Right forelimb (tissue), 1 donor: ENCODE measurements around the gene AGAP3.
A peak's percentile ranks its signal among the peaks of the same experiment; 100 is the strongest.

ENCODE experiments used
- DNase-seq: peaks from one replicate; pipeline ENCODE4 v3.0.0-alpha.2; 2018

Gene AGAP3

DNA sequence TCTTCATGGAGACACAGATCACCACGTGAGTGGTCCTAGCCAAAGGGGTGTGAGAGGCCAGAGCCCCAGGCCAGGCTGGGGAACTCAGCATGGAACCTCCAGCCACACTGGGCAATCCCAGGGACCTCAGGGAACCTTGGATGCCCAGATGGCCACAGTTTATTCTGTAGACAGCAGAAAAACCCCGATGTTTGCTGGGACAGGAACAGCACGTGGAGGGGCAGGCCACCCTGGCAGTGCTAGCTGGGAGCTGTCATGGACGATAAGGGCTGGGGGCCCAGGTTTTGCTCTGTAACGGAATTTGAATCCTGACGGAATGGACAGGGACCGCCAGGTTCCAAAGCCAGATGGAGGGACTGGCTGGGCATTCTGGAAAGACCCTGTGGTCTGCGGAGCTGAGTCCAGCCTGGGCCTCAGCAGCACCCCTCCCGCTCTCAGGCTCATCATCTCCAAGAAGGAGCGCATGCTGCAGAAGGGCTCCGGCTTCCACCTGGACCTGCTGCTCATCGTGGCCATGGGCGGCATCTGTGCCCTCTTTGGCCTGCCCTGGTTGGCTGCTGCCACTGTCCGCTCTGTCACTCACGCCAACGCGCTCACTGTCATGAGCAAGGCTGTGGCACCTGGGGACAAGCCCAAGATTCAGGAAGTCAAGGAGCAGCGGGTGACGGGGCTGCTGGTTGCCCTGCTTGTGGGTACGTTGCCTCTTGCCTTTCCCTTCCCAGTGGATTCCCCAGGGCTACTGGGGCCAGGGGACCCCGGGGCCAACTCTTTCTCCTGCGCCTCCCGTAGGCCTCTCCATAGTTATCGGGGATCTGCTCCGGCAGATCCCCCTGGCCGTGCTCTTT is 11.2 kb upstream of the AGAP3 start:
- no peak for DNase-seq

- DNase-seq = no peak
Observed at GRCh38 chr7:151075662-151075971, 10.7 kb upstream of the AGAP3 start.

DNA sequence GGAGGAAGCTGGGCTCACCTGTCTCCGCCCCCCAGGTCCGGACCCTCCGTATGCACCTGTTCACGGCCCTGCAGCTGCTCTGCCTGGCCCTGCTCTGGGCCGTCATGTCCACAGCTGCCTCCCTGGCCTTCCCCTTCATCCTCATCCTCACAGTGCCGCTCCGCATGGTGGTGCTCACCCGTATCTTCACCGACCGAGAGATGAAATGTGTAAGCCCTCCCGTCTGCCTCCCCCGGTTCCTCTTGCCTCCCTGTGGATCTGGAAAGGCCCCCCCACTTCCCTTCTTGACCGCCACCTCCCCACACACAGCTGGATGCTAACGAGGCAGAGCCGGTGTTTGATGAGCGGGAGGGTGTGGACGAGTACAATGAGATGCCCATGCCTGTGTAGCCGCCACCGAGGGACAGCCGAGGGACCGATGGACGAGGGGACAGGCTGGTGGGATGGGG is 10.3 kb upstream of the AGAP3 start:
- DNase-seq = no peak

DNA sequence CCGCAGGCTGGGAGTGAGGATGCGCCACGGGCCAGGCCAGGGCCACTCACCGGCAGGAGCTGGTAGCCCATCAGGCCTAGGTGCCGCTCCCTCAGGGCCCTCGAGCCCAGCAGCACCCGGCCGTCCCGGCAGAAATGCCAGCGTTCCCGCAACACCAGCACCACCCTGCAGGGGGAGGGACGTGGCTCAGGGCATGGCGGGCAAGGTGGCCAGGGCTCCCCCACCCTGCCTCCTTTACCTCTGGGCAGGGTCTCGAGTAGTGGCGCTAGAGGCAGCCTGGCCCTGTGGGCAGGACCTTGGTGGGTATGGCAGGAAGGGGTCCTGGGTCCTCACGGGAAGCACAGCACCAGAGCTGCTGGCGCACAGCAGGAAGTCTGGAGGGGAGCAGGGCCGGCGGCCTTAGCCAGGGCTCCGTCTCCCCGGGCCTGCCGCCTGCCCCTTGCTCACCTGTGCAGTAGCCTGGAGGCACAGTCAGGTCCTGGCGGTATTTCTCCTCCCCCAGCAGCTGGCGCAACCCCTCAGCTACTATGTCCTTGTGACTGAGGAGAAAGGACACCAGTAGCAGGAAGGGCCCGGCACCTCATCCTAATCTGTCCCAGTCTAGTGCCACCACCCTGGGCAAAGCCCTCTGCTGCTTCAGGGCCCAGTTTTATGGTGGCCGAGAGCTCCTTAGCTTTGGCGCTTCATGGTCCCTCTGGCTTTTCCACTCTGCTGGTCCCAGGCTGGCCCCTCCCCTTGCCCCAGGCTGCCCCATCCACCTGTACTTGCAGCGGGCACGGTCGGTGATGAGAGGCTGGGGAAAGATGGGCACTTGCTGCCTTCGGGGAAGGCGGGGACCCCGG is 9.2 kb upstream of the AGAP3 start:
- no peak for DNase-seq

DNA sequence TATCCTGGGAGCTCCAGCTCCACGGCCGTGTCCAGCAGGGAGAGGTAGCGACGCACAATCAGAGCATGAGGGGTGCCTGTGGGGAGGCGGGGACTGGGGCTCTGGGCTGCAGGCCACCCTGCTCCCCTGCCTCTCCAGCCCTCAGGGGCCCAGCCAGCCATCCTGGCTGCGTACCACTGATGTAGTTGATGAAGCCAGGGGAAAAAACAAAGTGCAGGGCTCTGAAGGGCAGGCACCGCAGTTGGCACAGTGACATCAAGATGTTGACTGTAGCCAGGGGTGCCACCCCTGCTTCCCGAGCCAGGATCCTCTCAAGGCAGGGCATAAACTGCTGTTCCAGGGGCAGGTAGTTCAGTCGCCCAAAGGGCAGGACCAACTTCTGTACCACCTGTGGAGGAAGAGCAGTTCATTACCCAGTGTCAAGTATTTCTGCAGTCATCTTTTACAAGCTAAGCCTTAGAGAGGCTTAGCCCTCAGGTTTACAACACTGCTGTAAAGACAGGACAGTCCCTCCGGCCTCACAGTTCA is 8.5 kb upstream of the AGAP3 start:
- no peak for DNase-seq

DNA sequence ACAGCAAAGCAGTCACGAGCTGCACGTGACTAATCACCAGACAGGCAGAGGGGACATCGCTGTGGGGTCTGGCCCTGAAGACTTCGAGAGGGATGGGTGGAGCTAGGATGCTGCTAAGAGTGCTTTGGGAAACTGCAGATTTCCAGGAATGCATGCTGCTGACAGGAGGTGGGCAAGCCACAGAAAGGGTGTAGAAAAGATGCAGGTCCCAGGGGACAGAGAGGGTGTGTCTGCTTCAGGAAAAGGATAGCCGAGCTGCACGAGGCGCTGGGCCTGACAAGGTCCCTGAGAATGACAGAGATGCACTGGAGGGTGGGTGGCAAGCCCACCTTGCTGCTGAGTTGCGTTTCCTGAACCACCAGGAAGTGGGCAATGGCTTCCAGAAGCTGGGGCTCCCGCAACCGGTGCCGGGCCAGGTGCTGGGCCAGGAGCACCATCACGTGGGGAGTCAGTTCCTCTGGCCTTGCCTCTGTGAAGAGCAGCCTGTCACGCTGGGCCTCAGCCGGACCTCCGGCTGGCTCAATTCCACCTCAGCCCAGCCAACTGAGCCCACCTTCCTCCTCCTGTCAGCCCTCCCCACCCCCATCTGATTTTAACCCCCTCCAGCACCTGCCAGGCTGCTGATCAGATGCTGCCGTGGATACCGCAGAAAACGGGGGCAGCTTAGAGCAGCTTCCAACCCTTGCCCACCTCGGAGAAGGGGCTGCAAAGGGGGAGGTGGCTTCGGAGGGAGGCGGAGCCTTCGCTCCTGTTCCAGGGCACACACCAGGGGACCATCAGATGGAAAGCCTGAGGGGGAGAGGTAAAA is 7.8 kb upstream of the AGAP3 start:
- no peak for DNase-seq

- no peak for DNase-seq
Observed at GRCh38 chr7:151079199-151079910, 6.9 kb upstream of the AGAP3 start.

DNA sequence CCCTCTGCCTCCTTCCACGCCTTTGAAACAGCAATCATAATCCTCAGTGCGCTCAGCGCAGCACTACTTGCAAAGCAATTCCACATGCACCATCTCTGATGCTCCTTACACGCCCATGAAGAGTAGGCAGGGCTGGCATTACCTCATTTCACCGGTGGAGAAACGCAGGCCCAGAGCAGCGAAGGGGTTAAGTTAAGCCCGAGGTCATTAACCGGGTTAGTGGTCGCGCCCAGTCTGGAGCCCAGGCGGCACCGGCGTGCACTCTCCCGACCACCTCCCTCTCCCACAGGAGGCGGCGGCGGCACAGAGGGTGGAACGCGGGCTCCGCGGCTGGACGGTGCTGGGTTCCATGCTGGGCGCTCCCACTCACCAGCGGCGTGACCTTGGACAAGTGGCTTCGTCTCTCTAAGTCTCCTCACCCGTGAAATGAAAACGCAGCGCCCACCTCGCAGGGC is 6.2 kb upstream of the AGAP3 start:
- DNase-seq = no peak

GRCh38 chr7:151080522-151081169 is 5.6 kb upstream of the AGAP3 start, which contains the start of gene FASTK:
Gene FASTK, minus strand, starts transcription at chr7:151080809. Its CDS starts 43 bp downstream, at chr7:151080766.
- peak; percentile 92 for DNase-seq

DNA sequence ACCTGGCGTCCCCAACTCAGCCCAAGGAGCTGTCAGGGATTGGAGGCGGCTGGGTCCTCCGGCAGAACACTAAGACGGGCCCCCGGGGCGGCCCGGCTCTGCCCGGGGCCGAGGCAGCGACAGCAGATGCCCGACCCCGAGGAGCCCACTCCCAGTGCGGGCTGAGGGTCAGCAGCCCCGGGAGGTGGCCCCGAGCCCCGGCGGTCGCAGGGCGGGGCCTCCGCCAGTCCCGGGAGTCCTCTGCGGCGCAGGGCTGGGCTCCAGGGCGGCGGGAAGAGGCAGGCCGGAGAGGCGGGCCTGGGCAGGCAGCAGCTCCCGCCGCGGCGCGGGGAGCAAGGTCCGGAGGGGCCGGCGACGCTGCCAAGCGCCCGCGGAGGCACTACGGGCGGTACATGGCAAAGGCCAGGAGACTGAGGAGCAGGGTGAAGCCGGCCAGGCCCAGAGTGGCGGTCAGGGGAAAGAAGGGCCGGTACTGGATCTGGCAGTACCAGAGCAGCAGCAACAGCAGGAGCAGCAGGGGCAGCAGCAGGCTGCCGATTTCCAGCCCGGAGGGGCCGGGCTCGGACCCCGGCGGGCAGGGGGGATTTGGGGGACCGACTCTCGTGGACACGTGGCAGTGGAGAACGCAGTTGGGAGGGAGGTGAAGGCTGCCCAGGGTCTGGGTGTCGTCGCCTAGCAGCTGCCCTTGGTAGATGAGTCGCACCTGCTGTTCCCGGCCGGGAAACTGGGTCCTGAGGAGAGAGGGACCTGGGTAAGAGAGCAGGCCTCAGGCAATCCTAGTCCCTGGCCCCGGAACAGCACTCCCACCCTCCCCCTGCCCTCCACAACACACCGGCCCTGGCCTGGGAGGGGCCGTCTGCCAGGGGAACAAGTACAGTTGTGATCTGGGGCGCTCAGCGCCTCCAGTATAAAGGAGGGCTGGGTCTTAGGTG is 4.8 kb upstream of the AGAP3 start:
- no peak for DNase-seq

DNA sequence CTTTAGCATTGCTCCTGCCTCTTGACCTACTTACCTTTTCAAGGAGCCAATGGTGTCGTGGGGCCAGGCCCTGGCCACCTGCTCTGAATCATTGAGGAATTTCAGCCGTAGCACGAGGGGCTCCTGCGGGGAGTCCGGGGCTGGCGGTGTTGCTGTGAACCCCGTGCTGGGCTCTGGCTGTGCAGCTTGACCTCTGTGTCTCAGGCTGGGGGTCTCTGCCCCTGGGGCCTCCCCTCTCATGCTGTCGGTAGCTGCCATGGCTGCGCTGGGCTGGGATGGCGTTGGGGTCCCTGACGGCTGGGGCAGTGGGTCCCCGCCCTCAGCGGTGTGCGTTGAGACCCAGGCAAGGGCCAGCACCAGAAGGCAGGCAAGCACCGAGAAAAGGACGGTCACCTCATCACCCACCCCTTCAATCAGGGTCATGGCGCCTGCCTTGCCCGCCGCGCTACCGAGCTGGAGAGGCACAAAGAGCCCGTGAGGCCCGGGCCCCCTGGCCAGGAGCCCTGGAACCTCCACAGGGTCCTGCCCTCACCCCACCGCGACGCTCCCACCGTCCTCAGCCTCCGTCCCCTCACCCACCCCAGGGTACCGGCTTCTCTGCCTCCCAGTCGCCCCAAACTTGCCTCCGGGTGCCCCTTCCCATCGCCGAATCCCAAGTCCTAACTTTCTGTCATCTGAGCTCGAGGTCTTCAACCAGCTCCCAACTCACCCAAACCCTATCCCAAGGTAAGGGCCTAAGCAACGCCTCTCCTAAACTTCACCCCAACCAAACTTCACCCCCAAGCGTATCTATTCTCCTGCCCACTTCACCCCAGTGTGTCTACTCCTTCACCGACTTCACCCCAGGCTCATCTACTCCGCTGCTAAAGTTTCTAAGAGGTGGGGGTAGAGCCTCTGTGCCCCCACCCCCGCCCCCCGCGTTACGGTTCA is 3.9 kb upstream of the AGAP3 start:
- DNase-seq = no peak

GRCh38 chr7:151083071-151083823 is 3.0 kb upstream of the AGAP3 start, which contains the start of gene TMUB1:
Gene TMUB1, minus strand, starts transcription at chr7:151083493. Its CDS starts 930 bp downstream, at chr7:151082563.
- DNase-seq = peak; percentile 83

GRCh38 chr7:151083824-151084160 is 2.5 kb upstream of the AGAP3 start:
- DNase-seq = no peak

- DNase-seq = no peak
Observed at GRCh38 chr7:151085329-151085690, 965 bp upstream of the AGAP3 start.

- DNase-seq = peak; percentile 69
Observed at GRCh38 chr7:151086802-151087244, 548 bp downstream of the AGAP3 start.

GRCh38 chr7:151087245-151088018 is 1.2 kb downstream of the AGAP3 start:
- peak; percentile 73 for DNase-seq

- DNase-seq = no peak
Observed at GRCh38 chr7:151088019-151088855, 2.0 kb downstream of the AGAP3 start.
